Testis (tissue), 3 donors: ENCODE results near the gene CDCA5. TPM values are rescaled to one million over a fixed set of nuclear protein-coding genes. Genes with fewer than 3 reads are reported as not detected.

Source experiments
- DNase-seq: peaks from one replicate; pipeline ENCODE4 v3.0.0-alpha.2; 2019
- H3K27ac ChIP-seq, 2 donors: fragments of 200-600 bp; sonication (generic); one replicate each; pipeline ENCODE4 v1.5.1; 2019
- H3K27me3 ChIP-seq: fragments of 200-600 bp; sonication (generic); one replicate; pipeline ENCODE4 v1.5.1; 2019
- H3K36me3 ChIP-seq: fragments of 200-600 bp; sonication (generic); one replicate; pipeline ENCODE4 v1.5.1; 2017; ENCODE audit warnings: low read depth; ENCODE audit errors: missing control alignments
- H3K4me1 ChIP-seq: fragments of 200-600 bp; sonication (generic); one replicate; pipeline ENCODE4 v1.5.1; 2019
- H3K4me3 ChIP-seq, 2 donors: fragments of 200-600 bp; sonication (generic); one replicate each; pipeline ENCODE4 v1.5.1; 2017 to 2019
- H3K9me3 ChIP-seq: fragments of 200-600 bp; sonication (generic); one replicate; pipeline ENCODE4 v1.5.1; 2017
- POLR2A ChIP-seq: fragments of 450-650 bp; IDR thresholded peaks from one replicate; pipeline ENCODE4 v1.6.1; 2017; ENCODE audit warnings: antibody characterized with exemption, mild to moderate bottlenecking, moderate library complexity
- WGBS, 2 donors: methylation state at CpG; one replicate each; pipeline ENCODE4 v1.1.5; 2018; 5-methylcytosine and 5-hydroxymethylcytosine counted together
- intact Hi-C: fragments of 100-400 bp; cut with DNase I; formaldehyde crosslinking; loops from one replicate; pipeline ENCODE4 v1.15.1; 2023; ENCODE audit warnings: low total_unique reads
- polyA plus RNA-seq: library from polyadenylated mRNA; stranded (reverse); fragments of 350-450 nt; fragmentation: Illumina TruSeq; extraction: RNeasy Lipid Tissue Mini Kit (QIAGEN cat#74804); gene quantifications from one replicate; pipeline ENCODE4 v1.2.3, GENCODE V29; 2014; ENCODE audit warnings: low read depth, low replicate concordance; ENCODE audit not compliant: insufficient read depth
- total RNA-seq, 2 donors: library from RNA; depleted of rRNA; stranded (reverse); fragments of >200 nt; gene quantifications; one replicate each; pipeline ENCODE4 v1.2.3, GENCODE V29; 2016
- TF ChIP-seq, protein P1 (sequence below), 3 experiments: fragments of 450-650 bp in 2 of 3; fragments of 200-600 bp in 1 of 3; sonication (generic) in 1 of 3; IDR thresholded peaks; one replicate each; pipeline ENCODE4 v1.5.1; 2016 to 2019; ENCODE audit warnings: antibody characterized with exemption in 3 of 3, mild to moderate bottlenecking in 2 of 3, moderate library complexity in 1 of 3

The CDCA5 gene
- total and polyA plus RNA-seq, 3 donors from 2014 or later: 28.5 to 93.3 (median 50.9) TPM

DNA sequence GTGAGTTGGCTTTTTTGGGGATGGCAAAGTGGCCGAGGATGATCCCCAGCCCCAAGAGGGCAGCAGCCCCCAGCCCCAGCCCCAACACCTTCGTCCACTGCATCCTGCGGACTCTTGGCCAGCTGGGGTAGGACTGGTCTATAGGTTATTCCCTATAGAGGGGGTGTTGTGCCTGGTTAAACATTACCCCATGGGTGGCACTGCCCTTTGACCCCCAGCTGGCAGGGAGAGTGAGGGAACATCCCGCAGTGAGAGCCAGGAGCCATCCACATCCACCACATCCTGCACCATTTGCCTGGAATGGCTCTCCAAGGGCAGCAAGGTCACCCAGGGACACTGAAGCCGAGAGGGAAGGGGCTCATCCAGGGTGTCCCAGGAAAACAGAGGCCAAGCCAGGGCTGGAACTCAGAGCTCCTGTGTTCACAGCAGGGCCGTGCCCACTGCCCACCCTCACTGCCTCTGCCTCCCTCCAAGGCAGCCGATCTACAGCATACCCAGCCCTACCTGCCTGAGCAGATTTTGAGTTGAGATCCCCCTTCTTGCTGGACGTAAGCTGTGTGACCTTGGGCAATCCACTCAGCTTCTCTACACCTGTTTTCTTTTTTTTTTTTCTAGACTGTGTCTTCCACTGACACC lies 25.3 kb downstream of the CDCA5 start, which contains the start of gene NAALADL1:
Gene NAALADL1, minus strand, starts transcription at position 135 of the 636 bp plus-strand sequence. Its CDS starts 32 bp downstream, at position 103.
- WGBS, 2 donors: 88 to 100% methylated on average over 1 to 8 of the region's 8 CpGs
- Histone ChIP-seq H3K36me3 (no peaks in the 10 kb centered on the region), H3K27ac (no peak within 1 kb of the TSS), H3K27me3 (no peaks in the 10 kb centered on the region), H3K4me1 (no peaks in the 10 kb centered on the region), H3K4me3 (no peak within 1 kb of the TSS), H3K9me3 (no peaks in the 10 kb centered on the region)
- DNase-seq: no peak
- intact Hi-C loops: no loop called here
- TF ChIP-seq POLR2A: no peak
- TF ChIP-seq, protein P1, sequence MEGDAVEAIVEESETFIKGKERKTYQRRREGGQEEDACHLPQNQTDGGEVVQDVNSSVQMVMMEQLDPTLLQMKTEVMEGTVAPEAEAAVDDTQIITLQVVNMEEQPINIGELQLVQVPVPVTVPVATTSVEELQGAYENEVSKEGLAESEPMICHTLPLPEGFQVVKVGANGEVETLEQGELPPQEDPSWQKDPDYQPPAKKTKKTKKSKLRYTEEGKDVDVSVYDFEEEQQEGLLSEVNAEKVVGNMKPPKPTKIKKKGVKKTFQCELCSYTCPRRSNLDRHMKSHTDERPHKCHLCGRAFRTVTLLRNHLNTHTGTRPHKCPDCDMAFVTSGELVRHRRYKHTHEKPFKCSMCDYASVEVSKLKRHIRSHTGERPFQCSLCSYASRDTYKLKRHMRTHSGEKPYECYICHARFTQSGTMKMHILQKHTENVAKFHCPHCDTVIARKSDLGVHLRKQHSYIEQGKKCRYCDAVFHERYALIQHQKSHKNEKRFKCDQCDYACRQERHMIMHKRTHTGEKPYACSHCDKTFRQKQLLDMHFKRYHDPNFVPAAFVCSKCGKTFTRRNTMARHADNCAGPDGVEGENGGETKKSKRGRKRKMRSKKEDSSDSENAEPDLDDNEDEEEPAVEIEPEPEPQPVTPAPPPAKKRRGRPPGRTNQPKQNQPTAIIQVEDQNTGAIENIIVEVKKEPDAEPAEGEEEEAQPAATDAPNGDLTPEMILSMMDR (IDR thresholded peaks at IDR 0.05): no peak

DNA sequence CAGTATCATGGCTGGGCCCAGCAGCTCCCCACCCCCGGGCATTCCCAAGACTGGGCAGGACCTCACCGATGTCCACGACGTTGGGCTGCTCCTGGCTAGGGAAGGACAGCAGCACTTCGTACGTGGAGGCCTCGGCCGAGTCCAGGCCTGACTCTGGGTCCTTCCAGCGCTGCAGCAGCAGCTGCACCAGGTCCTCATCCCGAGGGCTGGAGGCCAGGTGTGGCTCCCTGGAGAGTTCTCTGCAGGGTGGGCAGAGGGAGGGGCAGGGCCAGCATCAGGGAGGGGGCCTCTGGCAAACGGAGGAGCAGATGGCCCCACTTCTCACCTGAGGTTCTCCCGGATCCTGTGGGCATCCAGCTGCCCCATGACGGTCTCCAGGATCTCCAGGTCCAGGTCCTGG lies 25.8 kb downstream of the CDCA5 start:
- no peak overlapping the region for H3K27ac ChIP-seq
- no peaks in the 10 kb centered on the region for H3K4me1 ChIP-seq
- 67 to 87% methylated on average over 1 to 13 of the region's 13 CpGs for WGBS, 2 donors
- no peak for DNase-seq
- no peaks in the 10 kb centered on the region for H3K27me3 ChIP-seq
- intact Hi-C loops: no loop called here
- H3K36me3 ChIP-seq: no peaks in the 10 kb centered on the region
- no peak overlapping the region for H3K4me3 ChIP-seq
- no peak for TF ChIP-seq POLR2A
- TF ChIP-seq, protein P1 (IDR thresholded peaks at IDR 0.05): no peak
- no peaks in the 10 kb centered on the region for H3K9me3 ChIP-seq

DNA sequence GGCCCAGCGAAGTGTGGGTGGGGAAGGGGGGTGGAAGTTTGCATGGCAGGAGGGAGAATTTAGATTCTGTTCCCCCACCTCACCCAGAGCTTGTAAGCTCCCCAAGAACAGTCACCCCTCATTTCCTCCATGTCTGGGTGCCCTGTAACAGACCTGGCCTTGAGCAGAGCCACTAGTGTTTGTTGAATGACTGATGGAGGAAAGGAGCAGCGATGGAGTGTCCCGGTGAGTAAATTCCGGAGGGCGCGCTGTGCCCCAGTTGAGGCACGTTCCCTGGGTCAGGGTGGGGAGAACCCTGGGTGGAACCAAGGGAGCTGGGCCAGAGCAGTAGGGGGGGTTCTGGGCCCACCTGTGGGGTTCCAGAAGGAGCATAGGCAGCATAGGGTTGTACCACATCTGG lies 26.3 kb downstream of the CDCA5 start:
- Histone ChIP-seq H3K4me1 (no peaks in the 10 kb centered on the region), H3K4me3 (no peak overlapping the region), H3K9me3 (no peaks in the 10 kb centered on the region), H3K36me3 (no peaks in the 10 kb centered on the region), H3K27me3 (no peaks in the 10 kb centered on the region), H3K27ac (no peak overlapping the region)
- WGBS, 2 donors: 94 to 100% methylated on average over 4 to 7 of the region's 7 CpGs
- no peak for TF ChIP-seq POLR2A
- TF ChIP-seq, protein P1 (IDR thresholded peaks at IDR 0.05): no peak
- DNase-seq: no peak
- intact Hi-C loops: no loop called here

DNA sequence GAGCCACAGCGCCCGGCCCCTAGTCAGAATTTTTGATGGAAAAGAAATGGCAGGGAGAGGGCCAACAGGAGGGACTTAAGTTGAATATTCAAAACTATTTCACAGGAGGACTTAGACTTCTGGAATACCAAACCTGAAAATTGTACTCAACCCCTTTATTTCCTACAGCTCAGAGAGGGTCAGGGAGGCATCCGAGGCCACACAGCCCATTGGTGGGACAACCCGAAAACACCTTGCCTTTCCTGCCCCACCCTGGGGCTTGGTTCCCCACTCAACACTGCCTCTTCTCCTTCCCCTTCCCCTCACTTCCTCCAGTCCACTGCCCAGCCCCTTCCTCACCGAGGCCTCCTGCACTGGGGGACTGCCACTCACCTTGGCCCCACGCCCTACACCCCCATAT lies 26.8 kb downstream of the CDCA5 start:
- Histone ChIP-seq H3K4me3 (no peak overlapping the region), H3K9me3 (no peaks in the 10 kb centered on the region), H3K36me3 (no peaks in the 10 kb centered on the region), H3K27me3 (no peaks in the 10 kb centered on the region), H3K27ac (no peak overlapping the region), H3K4me1 (no peaks in the 10 kb centered on the region)
- no peak for TF ChIP-seq POLR2A
- TF ChIP-seq, protein P1 (IDR thresholded peaks at IDR 0.05): no peak
- no peak for DNase-seq
- intact Hi-C loops: no loop called here
- WGBS, 2 donors: 93 to 94% methylated on average over 6 of the region's 6 CpGs

DNA sequence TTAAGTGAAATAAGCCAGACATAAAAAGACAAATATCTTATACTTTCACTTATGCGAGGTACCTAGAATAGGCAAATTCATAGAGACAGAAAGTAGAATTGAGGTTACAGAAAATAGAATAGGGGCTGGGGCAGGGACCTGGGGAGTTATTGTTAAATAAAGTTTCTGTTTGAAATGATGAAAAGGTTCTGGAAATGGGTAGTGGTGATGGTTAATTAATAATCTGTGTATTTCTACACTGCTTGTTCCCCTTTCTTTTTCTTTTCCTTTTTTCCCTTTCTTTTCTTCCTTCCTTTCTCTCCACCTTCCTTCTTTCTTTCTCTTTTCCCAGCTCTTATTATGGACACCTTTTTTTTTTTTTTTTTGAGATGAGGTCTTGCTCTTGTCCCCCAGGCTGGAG lies 28.3 kb downstream of the CDCA5 start:
- 89 to 95% methylated on average over 1 of the region's 1 CpG for WGBS, 2 donors
- Histone ChIP-seq H3K4me1 (no peaks in the 10 kb centered on the region), H3K4me3 (no peak overlapping the region)

More for the DNA sequence above, 28.3 kb downstream of the CDCA5 start:
- intact Hi-C loops: no loop called here
- H3K36me3 ChIP-seq: no peaks in the 10 kb centered on the region
- no peak for DNase-seq
- no peaks in the 10 kb centered on the region for H3K9me3 ChIP-seq
- H3K27ac ChIP-seq: no peak overlapping the region
- no peaks in the 10 kb centered on the region for H3K27me3 ChIP-seq
- TF ChIP-seq POLR2A: no peak
- TF ChIP-seq, protein P1 (IDR thresholded peaks at IDR 0.05): no peak
